Gastrocnemius medialis (tissue), 4 donors: ENCODE data around the gene PTPRT.

Experiments used
- CTCF ChIP-seq, 5 experiments: fragments of 450-650 bp in 3 of 5; fragments of 200-600 bp in 2 of 5; sonication (generic) in 2 of 5; IDR thresholded peaks in 4 of 5; conservative IDR thresholded peaks in 1 of 5; 1 replicate in 4 of 5; 2 replicates in 1 of 5; pipeline ENCODE4 v1.5.1; 2016 to 2019; ENCODE audit warnings: antibody characterized with exemption in 5 of 5, mild to moderate bottlenecking in 3 of 5, moderate library complexity in 3 of 5
- POLR2A ChIP-seq, 2 donors: fragments of 450-650 bp; IDR thresholded peaks; one replicate each; pipeline ENCODE4 v1.6.1; 2017; ENCODE audit warnings: antibody characterized with exemption in 2 of 2, mild to moderate bottlenecking in 2 of 2, moderate library complexity in 2 of 2

GRCh38 chr20:42556575-42556974 lies 633.1 kb downstream of the PTPRT start:
- TF ChIP-seq CTCF (IDR thresholded peaks at IDR 0.05 in 4 of 5, conservative IDR thresholded peaks at IDR 0.05 in 1 of 5) (no peak), POLR2A (IDR thresholded peaks at IDR 0.05) (no peak)
